Caco-2 (cell line): ENCODE measurements around the gene SRA1. TPM values are rescaled to one million over a fixed set of nuclear protein-coding genes. Genes with fewer than 3 reads are reported as not detected.
"Not testable (repeated sequence)": the region's sequence is repeated elsewhere in the genome, so short reads cannot be mapped to it uniquely, and the experiment has no call there.

Experiments used
- BruUV-seq: library from RNA; stranded (reverse); fragments of 400-500 nt; replicated peaks from 2 replicates; lab custom pipeline; 2021; lab: Mats Ljungman, UMichigan
- CTCF ChIA-PET: fragments of 300-600 bp; sonication (Branson Sonifier 250); formaldehyde crosslinking; loops from one replicate; lab custom pipeline; 2022; ENCODE audit warnings: antibody characterized with exemption; lab: Charles Lee
- POLR2A ChIA-PET: fragments of 300-600 bp; sonication (Branson Sonifier 250); formaldehyde crosslinking; loops from one replicate; lab custom pipeline; 2022; ENCODE audit warnings: antibody characterized with exemption; lab: Charles Lee
- DNase-seq, 2 experiments: peaks; one replicate each; pipeline versions ENCODE4 v3.0.0 to v3.0.0-alpha.2; 2020 to 2022
- H3K27me3 ChIP-seq: replicated peaks from 2 replicates; pipeline ENCODE4 v1.6.0; 2011; ENCODE audit warnings: low read length; ENCODE audit not compliant: control insufficient read depth, insufficient read depth
- H3K36me3 ChIP-seq: 2 replicates; pipeline ENCODE4 v1.5.1; 2011; ENCODE audit warnings: low read length; ENCODE audit not compliant: control insufficient read depth, insufficient read depth
- H3K4me1 ChIP-seq: fragments of 250-450 bp; sonication (Bioruptor Pico); 2 replicates; pipeline ENCODE4 v1.5.1; 2020; ENCODE audit warnings: mild to moderate bottlenecking
- H3K4me3 ChIP-seq: 2 replicates; pipeline ENCODE4 v1.5.1; 2011; ENCODE audit warnings: low read depth, mild to moderate bottlenecking, control low read depth, low read length
- H3K9me3 ChIP-seq: fragments of 250-450 bp; sonication (Bioruptor Pico); 2 replicates; pipeline ENCODE4 v1.5.1; 2020; ENCODE audit warnings: mild to moderate bottlenecking, moderate library complexity
- H3K27ac Mint-ChIP-seq: one replicate; pipeline ENCODE4 v1.8.0; 2022; ENCODE audit warnings: mixed read lengths; ENCODE audit not compliant: unreplicated experiment
- H3K27me3 Mint-ChIP-seq: one replicate; pipeline ENCODE4 v1.8.0; 2022; ENCODE audit warnings: mixed read lengths; ENCODE audit not compliant: insufficient read depth, unreplicated experiment
- H3K36me3 Mint-ChIP-seq: one replicate; pipeline ENCODE4 v1.8.0; 2022; ENCODE audit warnings: mild to moderate bottlenecking, mixed read lengths; ENCODE audit not compliant: insufficient read depth, unreplicated experiment
- H3K4me1 Mint-ChIP-seq: one replicate; pipeline ENCODE4 v1.8.0; 2022; ENCODE audit warnings: low read depth, mixed read lengths; ENCODE audit not compliant: unreplicated experiment
- H3K4me3 Mint-ChIP-seq: one replicate; pipeline ENCODE4 v1.8.0; 2022; ENCODE audit warnings: mild to moderate bottlenecking, moderate library complexity, mixed read lengths; ENCODE audit not compliant: unreplicated experiment
- H3K9me3 Mint-ChIP-seq: one replicate; pipeline ENCODE4 v1.8.0; 2022; ENCODE audit warnings: mixed read lengths; ENCODE audit not compliant: unreplicated experiment
- intact Hi-C: fragments of 100-400 bp; cut with micrococcal nuclease; formaldehyde crosslinking; loops from one replicate; pipeline ENCODE4 v1.10.0; 2022; ENCODE audit not compliant: unreplicated experiment
- total RNA-seq: library from RNA; stranded (reverse); gene quantifications from 2 replicates; pipeline ENCODE4 v1.2.3, GENCODE V29; 2022
- TF ChIP-seq, protein P1 (sequence below), 2 experiments: fragments of 200-600 bp in 1 of 2; IDR thresholded peaks; 1 replicate in 1 of 2; 2 replicates in 1 of 2; pipeline versions ENCODE4 v1.5.1 to v1.8.0; 2011 to 2022; ENCODE audit warnings: antibody characterized with exemption in 1 of 2, control low read depth in 1 of 2, inconsistent platforms in 1 of 2, low read depth in 1 of 2, low read length in 1 of 2, mild to moderate bottlenecking in 1 of 2, moderate library complexity in 1 of 2; ENCODE audit not compliant: insufficient read depth in 1 of 2, severe bottlenecking in 1 of 2, unreplicated experiment in 1 of 2

The SRA1 gene
- total RNA-seq, 1 experiment from 2014 or later = 50.3 TPM

- intact Hi-C loops = no loop called here
- Mint-ChIP-seq H3K4me1 (no peaks in the 10 kb centered on the region), H3K4me3 (no peak overlapping the region), H3K9me3 (no peaks in the 10 kb centered on the region), H3K27me3 (no peaks in the 10 kb centered on the region), H3K27ac (no peak overlapping the region), H3K36me3 (no peaks in the 10 kb centered on the region)
- Histone ChIP-seq H3K4me3 (no peak overlapping the region), H3K4me1 (no peaks in the 10 kb centered on the region), H3K9me3 (no peaks in the 10 kb centered on the region), H3K27me3 (no peaks in the 10 kb centered on the region), H3K36me3 (no peaks in the 10 kb centered on the region)
- CTCF ChIA-PET = no interaction called here
- TF ChIP-seq, protein P1, sequence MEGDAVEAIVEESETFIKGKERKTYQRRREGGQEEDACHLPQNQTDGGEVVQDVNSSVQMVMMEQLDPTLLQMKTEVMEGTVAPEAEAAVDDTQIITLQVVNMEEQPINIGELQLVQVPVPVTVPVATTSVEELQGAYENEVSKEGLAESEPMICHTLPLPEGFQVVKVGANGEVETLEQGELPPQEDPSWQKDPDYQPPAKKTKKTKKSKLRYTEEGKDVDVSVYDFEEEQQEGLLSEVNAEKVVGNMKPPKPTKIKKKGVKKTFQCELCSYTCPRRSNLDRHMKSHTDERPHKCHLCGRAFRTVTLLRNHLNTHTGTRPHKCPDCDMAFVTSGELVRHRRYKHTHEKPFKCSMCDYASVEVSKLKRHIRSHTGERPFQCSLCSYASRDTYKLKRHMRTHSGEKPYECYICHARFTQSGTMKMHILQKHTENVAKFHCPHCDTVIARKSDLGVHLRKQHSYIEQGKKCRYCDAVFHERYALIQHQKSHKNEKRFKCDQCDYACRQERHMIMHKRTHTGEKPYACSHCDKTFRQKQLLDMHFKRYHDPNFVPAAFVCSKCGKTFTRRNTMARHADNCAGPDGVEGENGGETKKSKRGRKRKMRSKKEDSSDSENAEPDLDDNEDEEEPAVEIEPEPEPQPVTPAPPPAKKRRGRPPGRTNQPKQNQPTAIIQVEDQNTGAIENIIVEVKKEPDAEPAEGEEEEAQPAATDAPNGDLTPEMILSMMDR (IDR thresholded peaks at IDR 0.05; ENCODE audit: insufficient read depth in 1 of 2, low read depth in 1 of 2, low read length in 1 of 2, severe bottlenecking in 1 of 2, unreplicated experiment in 1 of 2) = no peak
- no peak for DNase-seq
- BruUV-seq = no TSS peak
- POLR2A ChIA-PET = no interaction called here
Measured at GRCh38 chr5:140594169-140594568, 36.9 kb upstream of the SRA1 start.

- DNase-seq, H3K36me3 Mint-ChIP-seq, CTCF ChIA-PET: not testable (repeated sequence)
Measured at GRCh38 chr5:140593070-140593469, 35.8 kb upstream of the SRA1 start.

GRCh38 chr5:140591747-140592372 is 34.6 kb upstream of the SRA1 start:
- POLR2A ChIA-PET = no interaction called here
- Mint-ChIP-seq H3K27ac (no peak overlapping the region), H3K36me3 (no peaks in the 10 kb centered on the region), H3K4me3 (no peak overlapping the region), H3K27me3 (no peaks in the 10 kb centered on the region), H3K9me3 (no peaks in the 10 kb centered on the region), H3K4me1 (no peaks in the 10 kb centered on the region)
- H3K4me3 ChIP-seq = no peak overlapping the region
- no peaks in the 10 kb centered on the region for H3K27me3 ChIP-seq
- no TSS peak for BruUV-seq
- no peak for DNase-seq
- no peaks in the 10 kb centered on the region for H3K9me3 ChIP-seq
- H3K36me3 ChIP-seq = no peaks in the 10 kb centered on the region
- TF ChIP-seq, protein P1 (IDR thresholded peaks at IDR 0.05; ENCODE audit: insufficient read depth in 1 of 2, low read depth in 1 of 2, low read length in 1 of 2, severe bottlenecking in 1 of 2, unreplicated experiment in 1 of 2) = no peak
- intact Hi-C loops = no loop called here
- H3K4me1 ChIP-seq = no peaks in the 10 kb centered on the region
- CTCF ChIA-PET = no interaction called here

More at GRCh38 chr5:140593070-140593469, 35.8 kb upstream of the SRA1 start:
- H3K27me3 Mint-ChIP-seq, POLR2A ChIA-PET, H3K27me3 ChIP-seq, H3K27ac Mint-ChIP-seq, H3K4me1 Mint-ChIP-seq, BruUV-seq, H3K9me3 ChIP-seq, H3K4me1 ChIP-seq, H3K4me3 ChIP-seq, H3K36me3 ChIP-seq, H3K4me3 Mint-ChIP-seq, intact Hi-C loops, H3K9me3 Mint-ChIP-seq: not testable (repeated sequence)
